Activated CD4-positive, alpha-beta memory T cell treated with anti-CD3 and anti-CD28 coated beads, Interleukin-2, amount 10 ng/mL, durations not matched to agents 7 days and 5 days (primary cell): Measurements from ENCODE around the gene TPSD1. TPM values are rescaled to one million over a fixed set of nuclear protein-coding genes. Genes with fewer than 3 reads are reported as not detected.

Source experiments
- CTCF ChIA-PET: fragments of 350-600 bp; sonication (Branson Sonifier 250); formaldehyde crosslinking; loops from one replicate; lab custom pipeline; 2021; ENCODE audit warnings: antibody characterized with exemption, inconsistent platforms; lab: Charles Lee
- POLR2A ChIA-PET: fragments of 350-600 bp; sonication (Branson Sonifier 250); formaldehyde crosslinking; loops from one replicate; lab custom pipeline; 2021; ENCODE audit warnings: antibody characterized with exemption; lab: Charles Lee
- DNase-seq: peaks from one replicate; pipeline ENCODE4 v3.0.0-alpha.2; 2020
- H3K27ac Mint-ChIP-seq: one replicate; pipeline ENCODE4 v1.8.0; 2021; ENCODE audit warnings: mild to moderate bottlenecking, mixed read lengths
- H3K27me3 Mint-ChIP-seq: one replicate; pipeline ENCODE4 v1.8.0; 2021; ENCODE audit warnings: mixed read lengths
- H3K36me3 Mint-ChIP-seq: one replicate; pipeline ENCODE4 v1.8.0; 2021; ENCODE audit warnings: low read depth, mixed read lengths
- H3K4me1 Mint-ChIP-seq: one replicate; pipeline ENCODE4 v1.8.0; 2021; ENCODE audit warnings: mixed read lengths
- H3K4me3 Mint-ChIP-seq: one replicate; pipeline ENCODE4 v1.8.0; 2021; ENCODE audit warnings: mild to moderate bottlenecking, mixed read lengths
- H3K9me3 Mint-ChIP-seq: one replicate; pipeline ENCODE4 v1.8.0; 2021; ENCODE audit warnings: mixed read lengths
- total RNA-seq, 2 experiments: library from RNA; stranded (reverse); gene quantifications; one replicate each; pipeline ENCODE4 v1.2.3, GENCODE V29; 2021

TPSD1 gene
- total RNA-seq, 2 experiments from 2014 or later: not detected

- H3K4me1 Mint-ChIP-seq: no peaks in the 10 kb centered on the region
- no peaks in the 10 kb centered on the region for H3K9me3 Mint-ChIP-seq
- H3K27ac Mint-ChIP-seq: no peak overlapping the region
- ChIA-PET CTCF (no interaction called here), POLR2A (no interaction called here)
- no peak for DNase-seq
- no peaks in the 10 kb centered on the region for H3K27me3 Mint-ChIP-seq
- no peaks in the 10 kb centered on the region for H3K36me3 Mint-ChIP-seq
- H3K4me3 Mint-ChIP-seq: no peak overlapping the region
Observed at GRCh38 chr16:1216296-1216619, 39.6 kb upstream of the TPSD1 start.

GRCh38 chr16:1216681-1217400 lies 39.0 kb upstream of the TPSD1 start:
- POLR2A ChIA-PET: no interaction called here
- H3K4me3 Mint-ChIP-seq: no peak overlapping the region

GRCh38 chr16:1217526-1217925 lies 38.3 kb upstream of the TPSD1 start:
- ChIA-PET POLR2A (no interaction called here), CTCF (no interaction called here)
- H3K36me3 Mint-ChIP-seq: no peaks in the 10 kb centered on the region
- no peaks in the 10 kb centered on the region for H3K9me3 Mint-ChIP-seq
- H3K4me3 Mint-ChIP-seq: no peak overlapping the region
- no peaks in the 10 kb centered on the region for H3K4me1 Mint-ChIP-seq
- H3K27me3 Mint-ChIP-seq: no peaks in the 10 kb centered on the region
- no peak overlapping the region for H3K27ac Mint-ChIP-seq
- DNase-seq: no peak

More at GRCh38 chr16:1216681-1217400, 39.0 kb upstream of the TPSD1 start:
- no peaks in the 10 kb centered on the region for H3K4me1 Mint-ChIP-seq
- no peaks in the 10 kb centered on the region for H3K27me3 Mint-ChIP-seq
- H3K36me3 Mint-ChIP-seq: no peaks in the 10 kb centered on the region
- no peak overlapping the region for H3K27ac Mint-ChIP-seq
- no peak for DNase-seq
- no peaks in the 10 kb centered on the region for H3K9me3 Mint-ChIP-seq
- CTCF ChIA-PET: no interaction called here

GRCh38 chr16:1218061-1218929 lies 37.6 kb upstream of the TPSD1 start:
- ChIA-PET CTCF (no interaction called here), POLR2A (no interaction called here)
- H3K27me3 Mint-ChIP-seq: no peaks in the 10 kb centered on the region
- no peaks in the 10 kb centered on the region for H3K9me3 Mint-ChIP-seq
- no peaks in the 10 kb centered on the region for H3K36me3 Mint-ChIP-seq
- no peak for DNase-seq
- H3K4me1 Mint-ChIP-seq: no peaks in the 10 kb centered on the region
- H3K27ac Mint-ChIP-seq: no peak overlapping the region
- H3K4me3 Mint-ChIP-seq: no peak overlapping the region

DNA sequence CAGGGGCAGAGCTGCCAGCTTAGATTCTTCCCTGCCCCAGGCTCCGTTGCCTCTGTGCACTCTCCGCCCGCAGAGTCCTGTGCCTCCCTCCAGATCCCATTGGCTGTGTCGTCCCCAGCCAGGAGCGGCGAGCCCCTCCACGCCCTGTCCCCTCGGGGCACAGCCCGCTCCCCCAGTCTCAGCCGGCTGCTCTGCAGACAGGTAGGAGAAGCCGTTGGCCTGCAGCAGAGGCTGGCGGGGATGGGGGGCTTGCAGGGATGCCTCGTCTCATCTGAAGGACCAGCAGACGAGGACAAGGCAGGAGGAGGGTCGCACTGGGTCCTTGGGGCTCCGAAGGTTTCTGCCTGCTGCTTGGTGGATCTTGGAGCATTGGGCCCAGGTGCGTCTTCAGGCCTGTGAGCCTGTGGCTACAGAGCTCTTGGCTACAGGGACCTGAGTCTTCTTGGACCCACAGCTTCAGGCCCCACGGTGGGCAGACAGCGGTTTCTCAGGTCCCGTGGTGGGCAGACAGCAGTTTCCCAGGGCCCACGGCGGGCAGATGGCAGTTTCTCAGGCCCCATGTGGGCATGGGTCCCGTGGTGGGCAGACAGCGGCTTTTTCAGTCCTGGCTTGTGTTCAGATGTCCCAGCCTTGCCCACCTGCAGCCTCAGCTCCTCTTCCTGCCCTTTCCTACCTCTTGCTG lies 36.8 kb upstream of the TPSD1 start:
- Mint-ChIP-seq H3K36me3 (no peaks in the 10 kb centered on the region), H3K27ac (no peak overlapping the region), H3K27me3 (no peaks in the 10 kb centered on the region), H3K4me3 (no peak overlapping the region), H3K9me3 (no peaks in the 10 kb centered on the region), H3K4me1 (no peaks in the 10 kb centered on the region)
- DNase-seq: no peak
- ChIA-PET POLR2A (no interaction called here), CTCF (no interaction called here)

DNA sequence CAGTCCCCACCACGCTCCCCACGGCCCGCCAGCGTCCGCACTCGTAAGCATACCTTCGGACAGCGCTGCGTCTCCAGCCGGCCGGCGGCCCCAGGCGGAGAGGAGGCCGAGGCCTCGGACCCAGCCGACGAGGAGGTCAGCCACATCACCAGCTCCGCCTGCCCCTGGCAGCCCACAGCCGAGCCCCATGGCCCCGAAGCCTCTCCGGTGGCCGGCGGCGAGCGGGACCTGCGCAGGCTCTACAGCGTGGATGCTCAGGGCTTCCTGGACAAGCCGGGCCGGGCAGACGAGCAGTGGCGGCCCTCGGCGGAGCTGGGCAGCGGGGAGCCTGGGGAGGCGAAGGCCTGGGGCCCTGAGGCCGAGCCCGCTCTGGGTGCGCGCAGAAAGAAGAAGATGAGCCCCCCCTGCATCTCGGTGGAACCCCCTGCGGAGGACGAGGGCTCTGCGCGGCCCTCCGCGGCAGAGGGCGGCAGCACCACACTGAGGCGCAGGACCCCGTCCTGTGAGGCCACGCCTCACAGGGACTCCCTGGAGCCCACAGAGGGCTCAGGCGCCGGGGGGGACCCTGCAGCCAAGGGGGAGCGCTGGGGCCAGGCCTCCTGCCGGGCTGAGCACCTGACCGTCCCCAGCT lies 35.7 kb upstream of the TPSD1 start:
- no peaks in the 10 kb centered on the region for H3K9me3 Mint-ChIP-seq
- DNase-seq: no peak
- no peak overlapping the region for H3K4me3 Mint-ChIP-seq
- ChIA-PET CTCF (no interaction called here), POLR2A (no interaction called here)
- no peak overlapping the region for H3K27ac Mint-ChIP-seq
- no peaks in the 10 kb centered on the region for H3K27me3 Mint-ChIP-seq
- H3K36me3 Mint-ChIP-seq: no peaks in the 10 kb centered on the region
- H3K4me1 Mint-ChIP-seq: no peaks in the 10 kb centered on the region

DNA sequence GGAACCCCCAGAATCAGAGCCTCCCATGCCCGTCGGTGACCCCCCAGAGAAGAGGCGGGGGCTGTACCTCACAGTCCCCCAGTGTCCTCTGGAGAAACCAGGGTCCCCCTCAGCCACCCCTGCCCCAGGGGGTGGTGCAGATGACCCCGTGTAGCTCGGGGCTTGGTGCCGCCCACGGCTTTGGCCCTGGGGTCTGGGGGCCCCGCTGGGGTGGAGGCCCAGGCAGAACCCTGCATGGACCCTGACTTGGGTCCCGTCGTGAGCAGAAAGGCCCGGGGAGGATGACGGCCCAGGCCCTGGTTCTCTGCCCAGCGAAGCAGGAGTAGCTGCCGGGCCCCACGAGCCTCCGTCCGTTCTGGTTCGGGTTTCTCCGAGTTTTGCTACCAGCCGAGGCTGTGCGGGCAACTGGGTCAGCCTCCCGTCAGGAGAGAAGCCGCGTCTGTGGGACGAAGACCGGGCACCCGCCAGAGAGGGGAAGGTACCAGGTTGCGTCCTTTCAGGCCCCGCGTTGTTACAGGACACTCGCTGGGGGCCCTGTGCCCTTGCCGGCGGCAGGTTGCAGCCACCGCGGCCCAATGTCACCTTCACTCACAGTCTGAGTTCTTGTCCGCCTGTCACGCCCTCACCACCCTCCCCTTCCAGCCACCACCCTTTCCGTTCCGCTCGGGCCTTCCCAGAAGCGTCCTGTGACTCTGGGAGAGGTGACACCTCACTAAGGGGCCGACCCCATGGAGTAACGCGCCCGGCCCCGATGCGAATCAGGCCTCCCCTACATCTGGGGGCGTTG lies 34.8 kb upstream of the TPSD1 start:
- H3K4me1 Mint-ChIP-seq: no peaks in the 10 kb centered on the region
- H3K27me3 Mint-ChIP-seq: no peaks in the 10 kb centered on the region
- ChIA-PET CTCF (no interaction called here), POLR2A (no interaction called here)
- no peak for DNase-seq
- no peaks in the 10 kb centered on the region for H3K36me3 Mint-ChIP-seq
- no peak overlapping the region for H3K4me3 Mint-ChIP-seq
- no peak overlapping the region for H3K27ac Mint-ChIP-seq
- H3K9me3 Mint-ChIP-seq: no peaks in the 10 kb centered on the region

- POLR2A ChIA-PET: no interaction called here
Observed at GRCh38 chr16:1221628-1222552, 34.0 kb upstream of the TPSD1 start.

DNA sequence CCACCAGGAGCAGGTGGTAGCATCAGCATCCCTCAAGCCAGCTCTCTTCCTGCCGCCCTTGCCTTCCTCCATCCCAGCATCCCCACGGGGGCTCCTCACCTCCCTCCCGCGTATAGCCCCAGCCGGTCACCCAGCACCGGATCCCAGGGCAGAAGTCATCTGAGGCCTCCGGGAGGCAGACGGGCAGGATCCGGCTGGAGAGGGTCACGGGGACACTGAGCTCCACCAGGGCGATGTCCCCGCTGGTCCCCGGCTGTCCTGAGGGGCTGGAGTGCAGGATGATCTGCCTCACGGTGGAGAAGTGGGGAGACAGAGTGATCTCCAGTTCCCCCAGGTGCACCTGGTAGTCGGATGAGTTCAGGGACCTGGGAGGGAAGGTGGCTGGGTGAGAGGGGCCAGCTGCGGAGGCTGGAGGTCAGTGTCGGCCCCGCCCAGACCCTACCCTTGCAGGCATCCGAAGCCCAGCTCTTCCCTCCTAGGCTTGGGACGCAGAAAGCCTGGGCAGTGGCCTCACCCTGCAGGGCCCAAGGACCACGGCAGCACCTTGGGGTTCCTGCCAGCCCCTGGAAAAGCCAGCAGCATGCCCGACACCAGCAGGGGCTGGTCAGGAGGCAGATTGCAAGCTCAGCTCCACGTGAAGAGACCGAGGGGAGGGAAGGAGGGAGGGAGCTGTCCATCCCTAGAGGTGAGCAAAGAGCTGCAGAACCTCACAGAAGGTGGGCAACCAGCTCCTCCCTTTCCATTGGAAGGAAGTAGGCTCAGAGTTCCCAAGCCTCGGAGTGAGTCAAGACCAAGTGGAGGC lies 33.1 kb upstream of the TPSD1 start:
- Mint-ChIP-seq H3K9me3 (no peaks in the 10 kb centered on the region), H3K36me3 (no peaks in the 10 kb centered on the region), H3K27me3 (no peaks in the 10 kb centered on the region), H3K4me3 (no peak overlapping the region), H3K27ac (no peak overlapping the region), H3K4me1 (no peaks in the 10 kb centered on the region)
- POLR2A ChIA-PET: no interaction called here
- CTCF ChIA-PET: no interaction called here
- DNase-seq: no peak

More at GRCh38 chr16:1221628-1222552, 34.0 kb upstream of the TPSD1 start:
- Mint-ChIP-seq H3K36me3 (no peaks in the 10 kb centered on the region), H3K27ac (no peak overlapping the region), H3K9me3 (no peaks in the 10 kb centered on the region), H3K4me1 (no peaks in the 10 kb centered on the region), H3K4me3 (no peak overlapping the region), H3K27me3 (no peaks in the 10 kb centered on the region)
- no peak for DNase-seq
- CTCF ChIA-PET: no interaction called here

DNA sequence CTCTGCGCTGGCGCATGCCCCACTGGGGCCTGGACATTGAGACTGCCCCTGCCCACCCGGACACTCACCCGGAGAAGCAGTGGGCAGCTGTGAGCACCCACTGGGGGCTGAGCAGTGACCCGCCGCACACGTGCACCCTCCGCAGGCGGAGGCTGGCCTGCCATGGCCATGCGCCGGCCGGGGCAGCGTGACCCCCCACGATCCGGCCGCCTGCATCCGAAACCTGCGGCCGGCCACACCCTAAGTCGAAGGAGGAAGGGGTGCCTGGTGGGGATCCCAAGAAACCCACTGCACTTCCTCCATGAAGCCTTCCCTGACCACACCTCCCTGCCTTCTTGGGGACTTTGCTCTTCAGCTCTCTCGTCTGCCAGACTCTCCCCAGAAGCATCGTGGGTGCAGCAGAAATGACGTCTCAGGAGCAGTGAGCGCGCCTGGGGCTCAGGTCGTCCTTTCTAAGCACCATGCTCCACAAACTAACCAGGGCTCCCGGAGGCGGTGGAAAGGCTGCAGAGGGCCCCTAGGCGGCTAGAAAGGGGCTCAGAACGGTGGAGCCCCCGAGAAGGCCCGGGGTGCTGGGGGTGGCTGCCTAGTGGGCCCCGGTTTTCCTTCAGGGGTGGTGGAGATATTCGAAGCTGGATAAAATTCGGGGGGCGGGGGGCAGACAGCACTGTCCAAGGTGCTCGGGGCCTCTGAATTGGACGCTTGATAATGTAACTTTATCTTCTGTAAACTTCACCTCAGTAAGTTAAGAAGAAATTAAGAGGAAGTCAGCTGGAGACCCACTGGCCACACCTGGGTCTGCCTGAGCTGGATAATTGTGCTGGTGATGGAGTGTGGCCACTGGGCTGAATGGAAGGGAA lies 32.3 kb upstream of the TPSD1 start:
- H3K36me3 Mint-ChIP-seq: no peaks in the 10 kb centered on the region
- H3K9me3 Mint-ChIP-seq: no peaks in the 10 kb centered on the region
- no peak for DNase-seq
- no peaks in the 10 kb centered on the region for H3K27me3 Mint-ChIP-seq
- ChIA-PET POLR2A (no interaction called here), CTCF (no interaction called here)
- H3K4me1 Mint-ChIP-seq: no peaks in the 10 kb centered on the region
- H3K4me3 Mint-ChIP-seq: no peak overlapping the region
- no peak overlapping the region for H3K27ac Mint-ChIP-seq

GRCh38 chr16:1224558-1224957 lies 31.3 kb upstream of the TPSD1 start:
- POLR2A ChIA-PET: no interaction called here
- no peaks in the 10 kb centered on the region for H3K36me3 Mint-ChIP-seq
- no peak overlapping the region for H3K4me3 Mint-ChIP-seq
- no peaks in the 10 kb centered on the region for H3K9me3 Mint-ChIP-seq
- no peak overlapping the region for H3K27ac Mint-ChIP-seq
- H3K27me3 Mint-ChIP-seq: no peaks in the 10 kb centered on the region
- no peaks in the 10 kb centered on the region for H3K4me1 Mint-ChIP-seq
- CTCF ChIA-PET: no interaction called here
- no peak for DNase-seq
